GM12878 (cell line): ENCODE data around the gene CMTM5. TPM values are rescaled to one million over a fixed set of nuclear protein-coding genes. Genes with fewer than 3 reads are reported as not detected.

ENCODE experiments used
- ATAC-seq: fragments of 200-7000 bp; cut with Tn5 transposase; 3 replicates; pipeline ENCODE4 v1.9.1; 2020; ENCODE audit warnings: mild to moderate bottlenecking, moderate library complexity
- BruUV-seq: library from RNA; stranded (reverse); fragments of 400-500 nt; replicated peaks from 2 replicates; lab custom pipeline; 2021; lab: Mats Ljungman, UMichigan
- CTCF ChIA-PET: fragments of 300-600 bp; sonication (Branson Sonifier 250); formaldehyde crosslinking; extraction: SDS; loops from one replicate; lab custom pipeline; 2021; ENCODE audit warnings: inconsistent platforms; lab: Yijun Ruan, JAX
- POLR2A ChIA-PET: fragments of 350-600 bp; formaldehyde crosslinking; extraction: SDS; loops from one replicate; lab custom pipeline; 2021; ENCODE audit warnings: inconsistent platforms; lab: Charles Lee
- RAD21 ChIA-PET: fragments of 300-600 bp; sonication (Branson Sonifier 250); formaldehyde crosslinking; loops from one replicate; lab custom pipeline; 2023; ENCODE audit warnings: antibody characterized with exemption; ENCODE audit not compliant: unreplicated experiment; lab: Charles Lee
- SMC1A ChIA-PET: fragments of 300-600 bp; sonication (Branson Sonifier 250); formaldehyde crosslinking; loops from one replicate; lab custom pipeline; 2023; ENCODE audit not compliant: unreplicated experiment, uncharacterized antibody; lab: Charles Lee
- DNase-seq: peaks from one replicate; pipeline ENCODE4 v3.0.0-alpha.2; 2011; ENCODE audit warnings: low read depth, low spot score
- FAIRE-seq: peaks from 3 replicates; lab custom pipeline; 2011; peaks lifted over from hg19 to GRCh38; lab: Jason Lieb, UNC
- H2AFZ ChIP-seq: 2 replicates; pipeline ENCODE4 v1.6.0; 2011; ENCODE audit warnings: low read depth, low read length, control low read depth; ENCODE audit not compliant: control insufficient read depth
- H3K27ac ChIP-seq: 2 replicates; pipeline ENCODE4 v1.5.1; 2011; ENCODE audit warnings: control low read depth; ENCODE audit not compliant: control insufficient read depth, insufficient read depth
- H3K27me3 ChIP-seq, 2 experiments: replicated peaks in 1 of 2; 2 replicates each; pipeline versions ENCODE4 v1.6.0 to v1.6.1; 2011; ENCODE audit warnings: low read length in 1 of 2; ENCODE audit not compliant: control insufficient read depth in 2 of 2, insufficient read depth in 2 of 2
- H3K36me3 ChIP-seq, 2 experiments: 2 replicates each; pipeline ENCODE4 v1.5.1; 2011; ENCODE audit warnings: low read length in 1 of 2; ENCODE audit not compliant: control insufficient read depth in 2 of 2, insufficient read depth in 2 of 2
- H3K4me1 ChIP-seq: 2 replicates; pipeline ENCODE4 v1.6.1; 2011; ENCODE audit warnings: mild to moderate bottlenecking, low read length, moderate library complexity, mixed read lengths; ENCODE audit not compliant: control insufficient read depth, insufficient read depth
- H3K4me2 ChIP-seq: 2 replicates; pipeline ENCODE4 v1.6.0; 2011; ENCODE audit warnings: control low read depth; ENCODE audit not compliant: control insufficient read depth, insufficient read depth
- H3K4me3 ChIP-seq: fragments of 200-600 bp; sonication (generic); 2 replicates; pipeline ENCODE4 v1.5.1; 2016
- H3K79me2 ChIP-seq: 2 replicates; pipeline ENCODE4 v1.6.0; 2011; ENCODE audit warnings: low read length; ENCODE audit not compliant: control insufficient read depth, insufficient read depth
- H3K9ac ChIP-seq: 2 replicates; pipeline ENCODE4 v1.8.0; 2011; ENCODE audit warnings: low read length, control low read depth, mixed read lengths; ENCODE audit not compliant: control insufficient read depth, insufficient read depth
- H3K9me3 ChIP-seq: replicated peaks from 3 replicates; pipeline ENCODE4 v1.5.1; 2011; ENCODE audit warnings: mild to moderate bottlenecking, low read length; ENCODE audit not compliant: control insufficient read depth, insufficient read depth
- H4K20me1 ChIP-seq: 2 replicates; pipeline ENCODE4 v1.6.0; 2011; ENCODE audit not compliant: control insufficient read depth, insufficient read depth
- BHLHE40 ChIP-seq, 2 experiments: fragments of 450-650 bp in 1 of 2; IDR thresholded peaks; 2 replicates each; pipeline ENCODE4 v1.6.1; 2011 to 2017; ENCODE audit warnings: low read depth in 2 of 2, borderline replicate concordance in 1 of 2, improper control_type of control experiment in 1 of 2, low read length in 1 of 2, mild to moderate bottlenecking in 1 of 2
- E2F8 ChIP-seq: fragments of 450-650 bp; IDR thresholded peaks from 2 replicates; pipeline ENCODE4 v1.6.1; 2018; ENCODE audit warnings: mild to moderate bottlenecking, low read depth, moderate library complexity; ENCODE audit not compliant: partially characterized antibody
- FOXK2 ChIP-seq: fragments of 450-650 bp; IDR thresholded peaks from 2 replicates; pipeline ENCODE4 v1.6.1; 2017; ENCODE audit warnings: mild to moderate bottlenecking, moderate library complexity
- GABPA ChIP-seq: IDR thresholded peaks from 2 replicates; pipeline ENCODE4 v1.6.1; 2014; ENCODE audit warnings: antibody characterized with exemption, low read depth, mild to moderate bottlenecking, inconsistent platforms
- HSF1 ChIP-seq: fragments of 150-350 bp; IDR thresholded peaks from 2 replicates; pipeline ENCODE4 v1.6.1; 2014; ENCODE audit warnings: mild to moderate bottlenecking, low read depth, low read length
- IRF4 ChIP-seq: IDR thresholded peaks from 2 replicates; pipeline ENCODE4 v1.6.1; 2011; ENCODE audit warnings: low read depth, low read length
- JUNB ChIP-seq: IDR thresholded peaks from 2 replicates; pipeline ENCODE4 v1.6.1; 2016; ENCODE audit warnings: antibody characterized with exemption, mild to moderate bottlenecking
- LARP7 ChIP-seq: fragments of 450-650 bp; IDR thresholded peaks from 2 replicates; pipeline ENCODE4 v1.6.1; 2017; ENCODE audit warnings: mild to moderate bottlenecking
- MEF2B ChIP-seq: fragments of 450-650 bp; IDR thresholded peaks from 2 replicates; pipeline ENCODE4 v1.6.1; 2018; ENCODE audit warnings: mild to moderate bottlenecking, moderate library complexity; ENCODE audit not compliant: partially characterized antibody, poor library complexity, severe bottlenecking
- NFIC ChIP-seq: IDR thresholded peaks from 2 replicates; pipeline ENCODE4 v1.6.1; 2012; ENCODE audit warnings: low read depth, mild to moderate bottlenecking, inconsistent platforms, low read length, moderate library complexity
- NR2C1 ChIP-seq: fragments of 450-650 bp; IDR thresholded peaks from 2 replicates; pipeline ENCODE4 v1.6.1; 2017; ENCODE audit warnings: antibody characterized with exemption, mild to moderate bottlenecking, moderate library complexity
- SMAD1 ChIP-seq: fragments of 450-650 bp; IDR thresholded peaks from 2 replicates; pipeline ENCODE4 v1.6.1; 2018; ENCODE audit warnings: mild to moderate bottlenecking, low read depth; ENCODE audit not compliant: partially characterized antibody
- SMC3 ChIP-seq: IDR thresholded peaks from 2 replicates; pipeline ENCODE4 v1.6.1; 2011; ENCODE audit warnings: low read length, improper control_type of control experiment, borderline replicate concordance
- SP1 ChIP-seq: IDR thresholded peaks from one replicate; pipeline ENCODE4 v1.6.1; 2011; ENCODE audit warnings: low read depth, low read length
- TCF12 ChIP-seq: IDR thresholded peaks from 2 replicates; pipeline ENCODE4 v1.6.1; 2011; ENCODE audit warnings: low read depth, mild to moderate bottlenecking, low read length
- WGBS: methylation state at CpG from one replicate; pipeline ENCODE4 v1.1.6; 2016; ENCODE audit warnings: low lambda C conversion rate; ENCODE audit not compliant: insufficient replicate concordance, insufficient coverage; ENCODE audit errors: missing lambda C conversion rate; 5-methylcytosine and 5-hydroxymethylcytosine counted together
- in situ Hi-C: fragments of 300-500 bp; cut with MboI; formaldehyde crosslinking; loops from 9 replicates; pipeline ENCODE4 v1.14.3; 2018; ENCODE audit warnings: mixed read lengths
- intact Hi-C: fragments of 100-400 bp; cut with micrococcal nuclease; formaldehyde crosslinking; loops from one replicate; pipeline ENCODE4 v1.14.2; 2022; ENCODE audit not compliant: unreplicated experiment
- polyA plus RNA-seq, 11 experiments: library from polyadenylated mRNA; depleted of rRNA in 4 of 11; unstranded in 6 of 11; stranded (reverse) in 5 of 11; fragments of >200 nt; fragmentation: Nextera tagmentation in 4 of 11; fragmentation: Illumina TruSeq in 1 of 11; extraction: Ambion mirVana in 4 of 11; extraction: Trizol in 1 of 11; gene quantifications; 1 replicate in 1 of 11; 2 replicates in 10 of 11; pipeline versions ENCODE4 v1.2.1 to v1.2.3, GENCODE V29; 2011 to 2016; ENCODE audit warnings: inconsistent platforms in 2 of 11, missing spikeins in 2 of 11, low read depth in 1 of 11
- total RNA-seq, 4 experiments: library from RNA; depleted of rRNA in 3 of 4; stranded (reverse); fragments of >200 nt in 3 of 4; fragmentation: Illumina TruSeq in 1 of 4; extraction: Trizol in 1 of 4; gene quantifications; 2 replicates each; pipeline versions ENCODE4 v1.2.1 to v1.2.3, GENCODE V29; 2013 to 2021

Gene CMTM5
- total and polyA plus RNA-seq, 10 of the 15 experiments (the other 5 are each of a cell fraction or from before 2014, with no cell fraction given), result not detected

- TF ChIP-seq HSF1, result no peak
Observed at GRCh38 chr14:23423657-23424056, 46.8 kb downstream of the CMTM5 start (continued).

- DNase-seq (no peak), FAIRE-seq (no peak), ATAC-seq (no peak)
- WGBS, result 59% methylated on average over 10 of the region's 10 CpGs
- no peak for TF ChIP-seq SMAD1
- TF ChIP-seq GABPA, result no peak
- no peak for TF ChIP-seq SMC3
- no peak for TF ChIP-seq LARP7
- TF ChIP-seq E2F8, result no peak
- no peak for TF ChIP-seq MEF2B
- no peak for TF ChIP-seq TCF12
- no peak for TF ChIP-seq JUNB
- TF ChIP-seq IRF4, result no peak
- no peak for TF ChIP-seq BHLHE40 (IDR thresholded peaks at IDR 0.05; ENCODE audit: borderline replicate concordance in 1 of 2, low read depth in 2 of 2, low read length in 1 of 2)
- no peak for TF ChIP-seq NR2C1
- no peak for TF ChIP-seq NFIC
- no peak for TF ChIP-seq FOXK2
- TF ChIP-seq SP1, result no peak
- H3K4me2 ChIP-seq, result no peak overlapping the region
- in situ Hi-C loops (no loop called here), intact Hi-C loops (no loop called here)
- H3K36me3 ChIP-seq, result no peaks in the 10 kb centered on the region; a peak in 1 of 4 replicates
- no peaks in the 10 kb centered on the region for H3K79me2 ChIP-seq
- CTCF ChIA-PET, result interaction anchor here (1.2 kb wide), 1 partner anchor 22 kb away, joined by 3 read pairs; no protein-coding TSS in a partner anchor
- H3K4me1 ChIP-seq, result no peaks in the 10 kb centered on the region
- no TSS peak for BruUV-seq
- H2AFZ ChIP-seq, result no peak overlapping the region
- RAD21 ChIA-PET, result no interaction called here
- H3K9me3 ChIP-seq, result no peaks in the 10 kb centered on the region
- SMC1A ChIA-PET, result no interaction called here
- H4K20me1 ChIP-seq, result no peaks in the 10 kb centered on the region
- H3K4me3 ChIP-seq, result no peak overlapping the region
- no peak overlapping the region for H3K9ac ChIP-seq
- POLR2A ChIA-PET, result no interaction called here
- no peak overlapping the region for H3K27ac ChIP-seq
- H3K27me3 ChIP-seq, result no peaks in the 10 kb centered on the region; a peak in 1 of 4 replicates
Observed at GRCh38 chr14:23425169-23425568, 48.3 kb downstream of the CMTM5 start.
